ENCODE results near the gene HLA-DRA.
A peak's percentile ranks its signal among the peaks of the same experiment; 100 is the strongest.

HLA-DRA gene

DNA sequence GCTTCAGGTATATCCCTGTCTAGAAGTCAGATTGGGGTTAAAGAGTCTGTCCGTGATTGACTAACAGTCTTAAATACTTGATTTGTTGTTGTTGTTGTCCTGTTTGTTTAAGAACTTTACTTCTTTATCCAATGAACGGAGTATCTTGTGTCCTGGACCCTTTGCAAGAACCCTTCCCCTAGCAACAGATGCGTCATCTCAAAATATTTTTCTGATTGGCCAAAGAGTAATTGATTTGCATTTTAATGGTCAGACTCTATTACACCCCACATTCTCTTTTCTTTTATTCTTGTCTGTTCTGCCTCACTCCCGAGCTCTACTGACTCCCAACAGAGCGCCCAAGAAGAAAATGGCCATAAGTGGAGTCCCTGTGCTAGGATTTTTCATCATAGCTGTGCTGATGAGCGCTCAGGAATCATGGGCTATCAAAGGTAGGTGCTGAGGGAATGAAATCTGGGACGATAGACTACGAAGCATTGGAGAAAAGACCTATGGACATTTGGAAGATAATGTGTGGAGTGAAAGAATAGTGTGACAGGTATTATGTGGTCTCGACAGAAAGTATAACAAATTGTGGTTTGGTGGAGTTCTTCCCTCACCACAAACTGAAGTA, at the start of gene HLA-DRA:
HLA-DRA (plus strand) TSS at position 286 of the 613 bp plus-strand sequence; CDS start at position 350, 64 bp downstream.
- DNase-seq (ENCODE audit: low read depth in 2 of 3, low spot score in 1 of 3): peak in 1 of 3 donors; percentile 75

DNA sequence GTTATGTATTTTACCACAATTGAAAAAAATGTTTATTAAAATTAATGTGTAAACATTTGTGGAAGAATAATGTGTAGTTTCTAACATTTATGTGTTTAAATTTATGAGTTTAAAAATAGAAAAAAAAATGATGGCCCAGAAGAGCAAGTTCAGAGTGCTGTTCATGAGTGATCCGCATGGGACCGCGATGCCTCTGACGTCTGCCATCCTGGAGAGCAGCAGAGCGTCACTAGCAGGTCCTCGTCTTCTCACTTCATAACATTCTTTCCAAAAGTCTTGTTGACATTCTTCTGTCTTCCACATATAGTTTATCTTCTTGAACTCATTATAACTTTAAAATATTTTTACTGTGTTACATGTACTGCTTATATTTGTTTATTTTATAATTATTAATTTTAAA, 48.2 kb upstream of the HLA-DRA start:
- DNase-seq (ENCODE audit: low read depth in 2 of 3, low spot score in 1 of 3): no peak

DNA sequence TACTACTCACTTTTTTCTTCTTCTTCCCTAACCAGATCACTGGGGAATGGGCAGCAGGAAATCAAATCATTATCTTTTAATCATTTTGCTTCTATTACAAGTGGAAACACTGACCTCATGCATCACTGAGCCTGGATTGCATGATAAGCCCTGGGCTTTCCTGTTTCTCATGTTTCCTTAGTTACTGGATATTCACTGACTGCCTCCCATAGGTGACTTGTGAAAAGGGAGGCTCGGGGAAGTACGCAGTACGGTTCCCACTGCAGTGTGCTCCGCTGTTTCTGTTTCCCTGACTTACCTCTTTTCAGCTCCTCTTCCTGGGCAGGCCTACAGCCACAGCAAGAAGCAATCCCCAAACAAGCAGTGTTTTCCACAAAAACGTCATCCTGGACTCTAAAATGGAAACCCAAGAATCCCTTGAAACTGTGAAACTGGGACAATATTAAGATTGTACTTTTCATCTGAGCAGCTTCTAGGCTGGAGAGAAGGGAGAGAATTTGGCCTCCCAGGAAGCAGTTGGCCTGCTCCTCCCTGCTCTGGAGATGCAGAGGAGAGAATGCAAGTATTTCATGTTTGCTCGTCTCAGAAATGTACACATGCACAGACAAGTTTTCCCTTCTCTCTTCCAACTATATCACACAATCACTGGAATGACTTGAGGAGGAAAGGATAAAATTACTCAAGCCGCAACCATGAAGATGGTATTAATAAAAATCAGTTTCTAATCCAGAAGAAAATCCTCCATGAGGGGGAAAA, 45.8 kb upstream of the HLA-DRA start:
- no peak for DNase-seq (ENCODE audit: low read depth in 2 of 3, low spot score in 1 of 3)

DNA sequence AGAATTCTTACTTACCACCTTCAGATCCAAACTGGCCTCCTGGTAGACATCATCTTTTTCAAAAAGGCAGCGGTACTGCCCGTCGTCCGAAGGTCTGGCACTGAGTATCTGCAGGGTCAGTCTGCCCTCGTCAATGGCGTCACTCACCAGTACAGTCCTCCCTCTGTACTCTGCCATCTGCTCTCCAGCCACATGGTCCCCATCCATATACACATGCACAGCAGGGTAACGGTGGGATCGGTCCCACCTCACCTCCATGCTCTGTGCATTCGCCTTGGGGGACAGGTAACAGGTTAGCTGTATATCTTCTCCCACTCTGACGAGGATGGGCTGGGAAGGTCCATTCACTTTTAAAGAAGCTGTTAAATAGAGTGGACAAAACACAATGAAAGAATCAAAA, 43.7 kb upstream of the HLA-DRA start:
- DNase-seq (ENCODE audit: low read depth in 2 of 3, low spot score in 1 of 3): no peak

DNA sequence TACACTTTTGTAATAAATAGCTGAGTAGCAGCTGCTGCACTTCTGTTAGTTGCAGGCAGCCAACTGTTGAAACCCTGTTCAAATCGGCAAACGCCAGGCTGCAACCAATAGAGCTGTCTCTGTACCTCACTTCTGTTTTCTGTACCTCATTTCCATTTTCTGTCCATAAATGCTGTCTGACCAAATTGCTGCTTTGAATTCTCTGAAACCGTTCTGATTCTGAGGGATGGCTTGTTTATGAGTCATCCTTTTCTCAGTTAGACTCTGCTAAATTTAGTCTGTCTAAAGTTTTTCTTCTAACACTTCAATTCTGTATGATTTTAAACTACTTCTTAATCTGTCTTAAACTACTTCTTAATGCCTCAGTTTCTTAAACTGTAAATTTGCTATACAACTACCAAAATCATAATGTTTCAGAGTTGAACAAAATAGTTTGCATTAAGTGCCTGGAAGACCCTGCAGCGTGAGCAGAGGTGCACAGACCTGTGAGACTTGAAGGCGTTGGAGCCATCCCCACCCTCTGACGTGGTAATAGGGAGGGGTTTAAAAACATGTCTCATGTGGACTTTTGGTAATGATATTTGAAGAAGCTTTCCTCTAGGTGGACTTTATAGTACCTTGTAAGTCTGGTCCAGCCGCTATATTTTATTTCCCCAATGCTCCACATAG, 42.3 kb upstream of the HLA-DRA start:
- DNase-seq (ENCODE audit: low read depth in 2 of 3, low spot score in 1 of 3): no peak

DNA sequence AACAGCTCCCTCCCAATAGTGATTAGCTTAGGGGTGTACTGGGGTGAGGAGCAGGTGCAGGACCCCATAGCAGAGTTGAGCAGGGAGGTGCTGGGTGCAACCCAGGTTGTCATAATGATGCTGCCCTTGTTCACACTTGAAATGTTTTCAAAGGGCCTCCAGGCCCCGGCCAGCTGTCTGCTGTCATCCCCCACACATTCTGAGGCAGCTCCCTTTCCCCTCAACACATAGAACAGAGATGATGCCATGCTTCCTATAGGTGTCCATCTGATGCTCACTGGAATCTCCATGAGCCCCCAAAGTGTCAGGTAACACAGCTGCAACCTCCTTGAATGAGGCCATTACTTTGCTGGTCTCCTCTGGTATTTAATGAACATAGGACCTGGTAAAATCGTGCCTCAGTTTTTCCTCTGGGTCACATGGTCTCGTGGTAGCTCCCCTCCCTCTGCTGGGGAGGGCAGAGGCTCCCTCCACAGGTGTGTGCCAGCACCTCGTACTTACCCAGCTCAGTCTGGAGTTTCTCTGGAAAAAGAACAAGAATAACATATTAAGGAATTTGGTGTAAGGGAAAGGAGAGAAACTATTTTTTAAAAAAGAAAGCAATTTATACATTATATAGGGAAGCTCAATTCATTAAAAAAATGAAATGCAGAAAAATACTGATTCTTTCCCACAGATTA, 38.3 kb upstream of the HLA-DRA start:
- no peak for DNase-seq (ENCODE audit: low read depth in 2 of 3, low spot score in 1 of 3)

DNA sequence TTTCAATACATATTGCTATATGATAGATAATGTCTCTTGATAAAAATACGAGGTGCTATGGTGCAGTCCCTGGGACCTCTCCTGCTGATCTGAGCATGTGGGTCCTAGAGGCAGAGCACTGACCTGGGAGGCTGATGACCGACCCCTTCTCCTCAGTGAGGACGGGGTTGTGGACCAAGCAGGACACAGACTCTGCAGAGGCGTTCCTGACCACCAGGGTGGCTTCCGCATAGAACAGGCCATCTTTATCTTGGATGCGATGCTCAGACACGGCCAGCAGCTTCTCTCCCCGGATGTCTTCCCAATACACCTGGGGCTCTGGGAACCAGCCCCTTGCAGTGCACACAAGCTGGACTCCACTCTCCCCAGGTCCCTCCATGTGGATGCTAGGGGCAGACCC, 36.9 kb upstream of the HLA-DRA start:
- DNase-seq (ENCODE audit: low read depth in 2 of 3, low spot score in 1 of 3): no peak

DNA sequence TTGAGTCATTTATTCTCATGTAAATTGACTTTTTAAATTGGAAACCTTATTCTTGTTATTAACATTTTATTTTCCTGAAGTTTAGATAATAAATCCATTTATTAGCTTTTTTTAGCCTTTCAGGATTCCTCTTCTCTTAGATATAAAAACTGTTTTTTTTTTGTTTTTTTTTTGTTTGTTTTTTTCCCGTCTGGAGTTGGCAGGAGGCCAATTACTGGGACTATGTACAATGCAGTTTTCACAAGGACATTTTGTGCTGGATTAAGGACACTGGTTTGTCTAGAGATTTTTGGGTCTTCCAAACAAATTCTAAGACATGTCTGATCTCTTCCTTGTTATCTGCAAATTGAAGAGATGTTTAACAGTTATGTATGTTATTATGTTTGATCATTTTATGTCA, 34.0 kb upstream of the HLA-DRA start:
- DNase-seq (ENCODE audit: low read depth in 2 of 3, low spot score in 1 of 3): no peak

DNA sequence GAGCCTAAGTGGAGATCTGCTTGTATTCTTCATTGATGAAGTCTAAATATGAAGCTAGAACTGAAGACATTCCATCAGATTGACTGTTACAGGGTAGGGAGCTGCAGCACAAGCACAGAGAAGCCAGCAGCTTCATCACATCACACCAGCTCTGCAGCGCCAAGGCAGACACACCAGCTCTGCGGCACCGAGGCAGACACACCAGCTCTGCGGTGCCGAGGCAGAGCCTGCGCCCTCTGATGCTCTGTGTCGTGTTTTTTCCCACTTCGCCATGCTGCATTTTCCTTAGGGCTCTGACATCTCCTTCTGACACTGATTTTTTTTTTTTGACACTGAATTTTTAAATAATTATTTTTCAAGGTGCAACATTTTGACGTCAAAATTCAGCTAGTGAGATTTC, 33.5 kb upstream of the HLA-DRA start:
- DNase-seq (ENCODE audit: low read depth in 2 of 3, low spot score in 1 of 3): no peak

DNA sequence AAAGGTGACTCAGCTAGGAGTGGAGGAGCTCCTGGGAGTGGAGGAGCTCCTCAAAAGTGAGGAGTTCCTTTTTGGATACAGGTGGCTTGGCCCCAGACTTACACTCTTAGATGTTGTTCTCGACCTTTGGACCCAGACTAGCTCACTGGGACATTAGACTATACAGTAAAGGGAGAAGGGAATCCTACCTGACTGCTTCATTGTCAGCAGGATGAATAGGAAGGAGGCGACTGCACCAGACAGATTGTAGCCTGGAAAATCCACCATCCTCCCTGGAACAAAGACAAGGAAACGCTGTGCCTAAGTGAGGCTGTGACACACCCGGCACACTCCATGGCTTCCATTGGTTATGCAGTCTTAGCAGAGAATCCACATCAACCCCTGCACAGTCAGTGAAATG, 32.8 kb upstream of the HLA-DRA start, which contains the start of gene BTNL2:
BTNL2 (minus strand) TSS at position 325 of the 400 bp plus-strand sequence; CDS start at position 267, 58 bp downstream.
- DNase-seq (ENCODE audit: low read depth in 2 of 3, low spot score in 1 of 3): no peak

DNA sequence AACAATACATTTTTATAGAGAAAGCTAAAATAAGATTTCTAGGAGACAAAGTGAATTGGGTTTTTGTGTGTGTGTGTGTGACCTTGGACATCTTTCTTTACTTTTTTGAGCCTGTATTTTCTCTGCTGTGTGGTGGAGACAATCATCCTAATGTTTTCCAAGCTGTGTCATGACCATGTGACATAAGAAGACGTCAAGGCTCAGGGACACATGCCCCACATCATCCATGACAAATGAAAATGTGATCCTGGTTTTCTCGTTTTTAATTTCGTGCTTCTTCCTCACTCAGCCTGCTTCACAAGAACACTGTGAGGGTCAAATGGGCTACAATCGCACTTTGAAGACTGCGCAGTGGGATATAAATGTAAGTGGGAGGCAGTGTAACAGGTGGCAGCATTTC, 28.8 kb upstream of the HLA-DRA start:
- DNase-seq (ENCODE audit: low read depth in 2 of 3, low spot score in 1 of 3): no peak

DNA sequence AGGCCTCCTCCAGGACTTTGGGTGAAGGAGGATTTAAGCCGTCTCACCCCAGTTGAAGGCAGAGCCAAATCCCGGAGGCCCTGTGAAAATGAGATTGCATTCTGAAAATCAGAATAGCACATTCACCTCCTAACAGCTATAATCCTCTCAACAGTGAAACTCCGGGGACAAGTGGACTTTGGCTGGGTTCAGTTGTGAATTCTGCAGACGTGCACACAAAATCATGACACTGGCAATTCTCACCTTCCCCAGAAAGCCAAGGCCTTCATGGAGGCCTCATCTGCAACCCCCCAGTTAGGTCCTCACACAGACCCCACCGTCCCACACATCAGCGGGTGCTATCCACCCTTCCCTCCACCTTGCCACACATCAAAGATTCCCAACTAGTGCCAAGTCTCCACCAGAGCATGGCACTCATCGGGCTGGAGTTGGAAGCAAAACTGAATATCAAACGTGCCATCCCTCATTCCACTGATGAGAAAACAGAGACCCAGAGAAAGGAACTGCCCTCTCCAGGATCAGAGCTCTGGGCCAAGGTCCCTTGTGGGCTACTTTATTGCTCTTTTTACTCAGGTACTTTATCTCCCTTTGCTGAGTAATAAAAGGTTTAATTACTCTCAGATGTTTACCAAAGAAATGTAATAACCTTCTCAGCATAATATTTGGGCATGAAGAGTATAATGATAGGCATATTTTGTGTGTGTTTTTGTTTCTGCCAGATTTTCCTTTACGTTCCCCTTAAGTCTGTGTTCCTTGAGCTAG, 27.9 kb upstream of the HLA-DRA start:
- DNase-seq (ENCODE audit: low read depth in 2 of 3, low spot score in 1 of 3): no peak

DNA sequence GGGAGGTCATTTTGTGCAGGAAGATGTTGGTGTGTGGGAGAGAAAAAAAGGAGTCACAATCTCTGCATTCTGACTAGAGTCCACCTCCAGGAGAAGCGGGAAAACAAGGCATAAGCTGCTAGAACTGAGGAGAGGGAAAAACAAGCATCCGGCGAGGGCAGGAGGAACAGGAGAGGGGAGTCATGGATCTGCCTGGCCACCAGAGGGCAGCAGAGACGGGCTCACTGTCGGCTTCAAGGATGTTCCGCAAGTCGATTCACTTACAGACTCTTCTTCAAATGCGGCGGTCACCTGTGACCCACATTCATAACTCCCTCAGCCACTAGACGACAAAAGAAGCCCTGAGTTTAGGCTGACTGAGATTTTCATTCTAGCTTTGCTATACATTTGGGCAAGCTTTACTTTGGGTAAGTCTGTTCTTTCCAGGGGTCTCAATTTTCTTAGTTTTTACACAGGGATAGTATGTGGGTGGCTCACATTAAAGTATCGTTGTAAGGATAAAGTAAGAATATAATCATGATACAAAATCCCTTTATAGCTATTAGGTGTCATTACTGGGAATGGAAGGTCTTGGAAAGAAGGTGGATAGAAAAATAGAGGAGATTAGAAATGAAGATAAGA, 26.1 kb upstream of the HLA-DRA start:
- peak; percentile 72 to 79 (median 79) for DNase-seq (ENCODE audit: low read depth in 2 of 3, low spot score in 1 of 3)

DNA sequence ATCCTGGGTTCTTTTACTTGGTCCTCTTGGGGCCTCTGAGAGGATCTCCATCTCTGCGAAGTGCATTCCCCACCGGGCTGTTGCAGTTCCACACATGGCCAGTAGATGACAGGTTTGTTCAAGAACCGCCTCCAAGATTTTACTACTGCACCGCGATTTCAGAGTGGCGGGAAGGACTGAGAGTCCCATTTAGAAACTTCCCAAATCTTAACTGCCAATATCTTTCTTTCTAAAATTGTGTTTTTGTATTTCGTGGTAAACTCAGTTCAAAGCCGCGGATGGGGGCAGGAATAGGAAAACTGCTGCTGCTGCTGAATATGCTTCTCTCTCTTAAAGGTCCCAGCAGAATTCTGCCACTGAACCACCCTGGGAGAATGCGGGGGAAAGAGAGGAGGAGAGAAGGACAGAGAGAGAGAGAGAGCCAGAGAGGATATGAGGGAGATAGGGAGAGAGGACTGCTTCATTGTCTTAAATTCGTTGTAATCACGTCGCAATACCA, 24.1 kb upstream of the HLA-DRA start:
- DNase-seq (ENCODE audit: low read depth in 2 of 3, low spot score in 1 of 3): peak; percentile 58 to 81 (median 66)

DNA sequence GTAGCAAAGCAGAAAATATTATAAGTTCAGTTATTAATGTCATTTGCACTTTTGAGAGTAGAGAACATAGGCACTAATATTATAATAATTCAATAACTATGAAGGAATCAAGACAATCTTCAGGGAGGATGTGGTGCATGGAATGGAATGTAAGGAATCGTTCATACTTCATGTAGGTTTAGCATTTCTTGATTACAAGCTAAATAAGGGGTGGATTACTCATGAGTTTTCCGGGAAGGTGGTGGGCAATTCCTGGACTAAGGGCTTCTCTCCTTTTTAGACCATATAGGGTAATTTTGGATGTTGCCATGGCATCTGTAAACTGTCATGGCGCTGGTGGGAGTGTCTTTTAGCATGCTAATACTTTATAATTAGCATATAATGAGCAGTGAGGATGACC, 23.7 kb upstream of the HLA-DRA start:
- DNase-seq (ENCODE audit: low read depth in 2 of 3, low spot score in 1 of 3): no peak

DNA sequence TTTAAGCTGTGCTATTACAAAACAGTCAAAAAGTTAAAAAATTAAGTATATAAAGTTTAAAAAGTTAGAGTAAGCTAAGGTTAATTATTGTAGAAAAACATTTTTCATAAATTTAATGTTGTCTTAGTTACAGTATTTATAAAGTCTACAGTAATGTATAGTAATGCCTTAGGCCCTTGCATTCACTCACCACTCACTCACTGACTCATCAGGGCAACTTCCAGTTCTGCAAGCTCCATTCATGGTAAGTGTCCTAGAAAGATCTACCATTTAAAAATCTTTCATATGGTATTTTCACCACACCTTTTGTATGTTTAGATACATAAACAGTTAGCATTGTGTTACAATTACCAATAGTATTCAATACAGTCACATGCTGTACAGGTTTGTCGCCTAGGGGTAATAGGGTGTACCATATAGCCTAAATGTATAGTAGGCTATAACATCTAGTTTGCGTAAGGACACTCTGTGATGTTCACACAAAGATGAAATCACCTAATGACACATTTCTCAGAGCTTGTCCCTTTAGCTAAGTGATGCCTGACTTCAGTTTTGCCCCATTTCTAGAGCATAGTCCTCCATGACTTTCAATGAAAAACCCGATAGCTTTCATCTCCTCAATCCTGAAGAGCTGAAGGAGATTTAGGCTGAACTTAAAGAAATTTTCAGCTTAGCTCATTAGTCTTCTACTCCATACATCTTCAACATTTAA, 14.9 kb upstream of the HLA-DRA start:
- no peak for DNase-seq (ENCODE audit: low read depth in 2 of 3, low spot score in 1 of 3)

DNA sequence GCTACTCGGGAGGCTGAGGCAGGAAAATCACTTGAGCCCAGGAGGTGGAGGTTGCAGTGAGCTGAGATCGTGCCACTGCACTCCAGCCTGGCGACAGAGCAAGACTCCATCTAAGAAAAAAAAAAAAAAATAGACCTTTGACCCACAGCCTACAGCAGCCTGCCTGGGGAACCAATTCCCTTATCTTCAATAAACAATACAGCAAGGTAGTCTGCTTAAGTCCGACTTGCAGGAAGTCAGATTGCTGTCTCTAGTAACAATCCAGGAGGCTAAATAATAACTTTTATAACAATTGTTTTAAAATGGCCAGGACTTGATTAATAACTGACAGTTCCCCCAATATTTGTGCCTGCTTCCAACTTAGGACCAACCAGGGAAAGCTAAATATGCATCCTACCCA, 13.3 kb upstream of the HLA-DRA start:
- DNase-seq (ENCODE audit: low read depth in 2 of 3, low spot score in 1 of 3): no peak

DNA sequence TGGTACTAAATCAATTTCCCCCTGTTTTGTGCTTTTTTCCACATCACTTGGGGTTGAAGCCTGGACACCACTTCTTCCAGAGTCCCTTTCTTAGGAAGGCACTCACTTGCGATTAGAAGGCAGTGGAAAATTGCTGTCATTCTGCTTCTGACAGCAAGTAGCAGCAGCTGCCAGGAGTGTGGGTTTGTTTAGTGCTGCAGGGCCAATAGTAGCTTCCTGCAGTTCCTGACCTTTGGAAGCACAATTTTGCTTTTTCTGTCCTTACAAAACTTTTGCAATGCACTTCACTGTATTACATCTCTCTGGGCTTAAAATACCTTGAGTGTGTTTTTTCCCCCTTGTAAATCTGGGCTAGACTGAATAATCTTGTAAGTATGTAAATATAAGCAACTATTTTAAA, 12.5 kb upstream of the HLA-DRA start:
- no peak for DNase-seq (ENCODE audit: low read depth in 2 of 3, low spot score in 1 of 3)

DNA sequence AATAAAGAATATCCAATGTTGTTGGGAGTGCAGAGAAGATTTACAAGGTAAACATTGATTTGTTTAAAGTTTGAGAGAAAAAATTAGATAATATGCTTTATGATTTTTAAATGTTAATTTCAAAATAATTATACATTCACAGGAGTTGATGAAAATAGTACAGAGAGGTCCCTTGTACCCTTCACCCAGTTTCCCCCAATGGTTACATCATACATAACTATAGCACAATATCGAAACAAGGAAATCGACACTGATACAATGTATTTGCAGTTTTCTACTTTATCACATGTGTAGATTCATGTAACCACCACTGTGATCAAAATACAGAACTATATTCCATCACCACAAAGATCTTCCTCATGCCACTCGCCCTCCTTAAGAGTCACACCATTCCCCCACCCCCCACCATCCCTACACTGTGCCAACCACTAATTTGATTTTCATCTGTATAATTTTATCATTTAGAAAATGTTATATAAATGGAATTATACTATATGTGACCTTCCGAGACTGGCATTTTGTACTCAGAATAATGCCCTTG, 11.7 kb upstream of the HLA-DRA start:
- no peak for DNase-seq (ENCODE audit: low read depth in 2 of 3, low spot score in 1 of 3)
